SK-N-SH (cell line): ENCODE measurements around the gene GRAMD1B. TPM values are rescaled to one million over a fixed set of nuclear protein-coding genes. Genes with fewer than 3 reads are reported as not detected.

ENCODE experiments used
- CTCF ChIA-PET: fragments of 300-600, 350-600 bp; formaldehyde crosslinking; extraction: SDS; loops from one replicate; lab custom pipeline; 2021; lab: Yijun Ruan, JAX
- POLR2A ChIA-PET: fragments of 350-600 bp; sonication (Branson Sonifier 250); formaldehyde crosslinking; extraction: SDS; loops from one replicate; lab custom pipeline; 2020; ENCODE audit warnings: antibody characterized with exemption, inconsistent platforms; lab: Yijun Ruan, JAX
- DNase-seq: peaks from one replicate; pipeline ENCODE4 v3.0.0; 2012
- H2AFZ ChIP-seq: fragments of 200-600 bp; sonication (generic); 2 replicates; pipeline ENCODE4 v1.8.1; 2016; ENCODE audit warnings: antibody characterized with exemption, mild to moderate bottlenecking, low read depth
- H3F3A ChIP-seq: fragments of 200-600 bp; sonication (generic); replicated peaks from 2 replicates; pipeline ENCODE3; 2016; ENCODE audit warnings: antibody characterized with exemption, mild to moderate bottlenecking; ENCODE audit not compliant: insufficient read depth
- H3K27ac ChIP-seq, 2 experiments: fragments of 200-500 bp in 1 of 2; fragments of 200-600 bp in 1 of 2; sonication (Bioruptor generic) in 1 of 2; sonication (generic), shearing (Covaris generic) in 1 of 2; 2 replicates each; pipeline versions ENCODE4 v1.5.1 to v1.6.1; 2014 to 2016; ENCODE audit warnings: low read depth in 2 of 2, inconsistent platforms in 1 of 2, low read length in 1 of 2, mild to moderate bottlenecking in 1 of 2, mixed read lengths in 1 of 2
- H3K27me3 ChIP-seq: fragments of 200-600 bp; sonication (generic), shearing (Covaris generic); 2 replicates; pipeline ENCODE4 v1.6.1; 2016; ENCODE audit warnings: mixed run types; ENCODE audit not compliant: insufficient read depth
- H3K36me3 ChIP-seq, 2 experiments: fragments of 200-500 bp in 1 of 2; fragments of 200-600 bp in 1 of 2; sonication (Bioruptor generic) in 1 of 2; sonication (generic) in 1 of 2; replicated peaks in 1 of 2; 2 replicates each; pipeline versions ENCODE3 to v1.5.1; 2014 to 2016; ENCODE audit warnings: low read length in 1 of 2, mild to moderate bottlenecking in 1 of 2; ENCODE audit not compliant: insufficient read depth in 2 of 2, control insufficient read depth in 1 of 2
- H3K4me1 ChIP-seq, 2 experiments: fragments of 200-500 bp in 1 of 2; fragments of 200-600 bp in 1 of 2; sonication (Bioruptor generic) in 1 of 2; sonication (generic), shearing (Covaris generic) in 1 of 2; 2 replicates each; pipeline versions ENCODE4 v1.5.1 to v1.6.1; 2014 to 2016; ENCODE audit warnings: low read depth in 1 of 2, low read length in 1 of 2, mixed run types in 1 of 2; ENCODE audit not compliant: insufficient read depth in 2 of 2, control insufficient read depth in 1 of 2
- H3K4me2 ChIP-seq: fragments of 200-600 bp; sonication (generic), shearing (Covaris generic); 2 replicates; pipeline ENCODE4 v1.6.1; 2017; ENCODE audit warnings: mixed run types
- H3K4me3 ChIP-seq, 2 experiments: fragments of 200-500 bp in 1 of 2; fragments of 200-600 bp in 1 of 2; sonication (Bioruptor generic) in 1 of 2; sonication (generic), shearing (Covaris generic) in 1 of 2; 2 replicates each; pipeline versions ENCODE4 v1.5.1 to v1.8.1; 2014 to 2016; ENCODE audit warnings: low read depth in 2 of 2, inconsistent platforms in 1 of 2, low read length in 1 of 2, mild to moderate bottlenecking in 1 of 2, mixed read lengths in 1 of 2, moderate library complexity in 1 of 2
- H3K79me2 ChIP-seq: fragments of 200-600 bp; sonication (generic); 2 replicates; pipeline ENCODE4 v1.8.1; 2017; ENCODE audit warnings: mild to moderate bottlenecking; ENCODE audit not compliant: insufficient read depth
- H3K9ac ChIP-seq: fragments of 200-600 bp; sonication (generic); 2 replicates; pipeline ENCODE4 v1.6.1; 2017; ENCODE audit warnings: mixed run types
- H3K9me2 ChIP-seq: fragments of 200-600 bp; sonication (generic); 2 replicates; pipeline ENCODE4 v1.6.1; 2017; ENCODE audit warnings: mixed run types
- H3K9me3 ChIP-seq: fragments of 200-600 bp; sonication (generic); 2 replicates; pipeline ENCODE4 v1.6.1; 2017; ENCODE audit warnings: mixed run types, mild to moderate bottlenecking, moderate library complexity
- H4K20me1 ChIP-seq: fragments of 200-600 bp; sonication (generic); 2 replicates; pipeline ENCODE4 v1.6.1; 2017; ENCODE audit warnings: mild to moderate bottlenecking, mixed run types; ENCODE audit not compliant: insufficient read depth
- FOSL2 ChIP-seq: IDR thresholded peaks from 2 replicates; pipeline ENCODE4 v1.4.0; 2012; ENCODE audit warnings: low read depth, mild to moderate bottlenecking, moderate library complexity, borderline replicate concordance
- FOXJ3 ChIP-seq: sonication (generic); formaldehyde crosslinking; IDR thresholded peaks from 2 replicates; pipeline ENCODE4 v1.5.1; 2020; ENCODE audit warnings: mild to moderate bottlenecking, missing genetic modification reagents
- GABPA ChIP-seq: IDR thresholded peaks from 2 replicates; pipeline ENCODE4 v1.4.0; 2012; ENCODE audit warnings: low read depth, mild to moderate bottlenecking
- MAX ChIP-seq: IDR thresholded peaks from 2 replicates; pipeline ENCODE4 v1.4.0; 2012; ENCODE audit warnings: low read depth
- NRF1 ChIP-seq: IDR thresholded peaks from 2 replicates; pipeline ENCODE4 v1.6.1; 2012; ENCODE audit warnings: low read depth, mild to moderate bottlenecking, low read length
- POLR2AphosphoS5 ChIP-seq: IDR thresholded peaks from 2 replicates; pipeline ENCODE4 v1.6.1; 2012; ENCODE audit warnings: low read depth, low read length
- RAD21 ChIP-seq: IDR thresholded peaks from 2 replicates; pipeline ENCODE4 v1.6.1; 2012; ENCODE audit warnings: mild to moderate bottlenecking, low read length
- RCOR1 ChIP-seq: fragments of 150-350 bp; IDR thresholded peaks from 2 replicates; pipeline ENCODE4 v1.6.1; 2017; ENCODE audit warnings: antibody characterized with exemption, low read length
- REST ChIP-seq: IDR thresholded peaks from 2 replicates; pipeline ENCODE4 v1.6.1; 2012; ENCODE audit warnings: mild to moderate bottlenecking, low read depth, low read length, moderate library complexity
- RFX5 ChIP-seq: IDR thresholded peaks from 2 replicates; pipeline ENCODE4 v1.6.1; 2012; ENCODE audit warnings: mild to moderate bottlenecking, improper control_type of control experiment, low read length
- SMC3 ChIP-seq: IDR thresholded peaks from 2 replicates; pipeline ENCODE4 v1.6.1; 2012; ENCODE audit warnings: low read depth, low read length, improper control_type of control experiment
- TAF1 ChIP-seq: IDR thresholded peaks from 2 replicates; pipeline ENCODE4 v1.6.1; 2012; ENCODE audit warnings: low read depth, mild to moderate bottlenecking, low read length, moderate library complexity, borderline replicate concordance
- TCF12 ChIP-seq: IDR thresholded peaks from 2 replicates; pipeline ENCODE4 v1.4.0; 2012
- USF1 ChIP-seq: IDR thresholded peaks from 2 replicates; pipeline ENCODE4 v1.4.0; 2012; ENCODE audit warnings: low read depth, borderline replicate concordance
- WGBS: methylation state at CpG from one replicate; pipeline ENCODE4 v1.1.6; 2017; ENCODE audit warnings: low lambda C conversion rate; 5-methylcytosine and 5-hydroxymethylcytosine counted together
- polyA plus RNA-seq, 3 experiments: library from polyadenylated mRNA; depleted of rRNA; stranded (reverse); fragments of >200 nt; gene quantifications; 2 replicates each; pipeline ENCODE4 v1.2.3, GENCODE V29; 2012
- TF ChIP-seq, protein P1 (sequence below): fragments of 150-350 bp; IDR thresholded peaks from 2 replicates; pipeline ENCODE4 v1.6.1; 2017; ENCODE audit warnings: antibody characterized with exemption, low read length, low read depth, borderline replicate concordance

GRAMD1B gene
- polyA plus RNA-seq, 1 of the 3 experiments (the other 2 are of a cell fraction): 14.5 TPM

DNA sequence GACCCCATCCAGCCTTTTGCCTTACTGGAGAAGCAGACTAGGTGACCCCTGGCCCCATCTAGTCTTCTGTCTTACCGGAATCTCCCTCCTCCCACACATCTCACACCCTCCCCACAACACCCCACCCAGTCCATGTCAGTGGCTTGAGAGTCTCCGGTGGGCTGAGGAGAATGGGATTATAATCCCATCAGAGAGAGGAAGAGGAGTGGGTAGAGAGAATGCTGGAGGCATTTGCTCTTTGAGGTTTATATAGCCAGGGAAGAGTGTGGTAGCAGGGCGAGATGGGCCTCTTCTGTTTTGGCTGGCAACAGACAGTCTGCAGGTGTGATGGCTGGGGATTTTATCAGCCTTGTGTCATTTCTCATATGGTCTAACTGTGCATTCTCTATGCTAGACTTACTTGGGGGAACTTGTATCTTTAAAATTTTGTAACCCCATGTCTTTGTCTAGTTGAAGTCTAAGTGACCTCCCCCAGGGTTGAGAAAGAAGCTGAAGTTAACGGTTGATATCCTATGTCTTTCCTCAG is 50.3 kb downstream of the GRAMD1B start:
- Histone ChIP-seq H3K27ac (no peak overlapping the region), H3K36me3 (peaks cover 0 to 10% of the 10 kb centered on the region in 2 experiments), H3K4me3 (no peak overlapping the region), H3K79me2 (peaks cover under 1% of the 10 kb centered on the region; the same call in 1 of the 2 replicates), H3F3A (peaks cover under 1% of the 10 kb centered on the region), H3K9ac (no peak overlapping the region), H4K20me1 (no peaks in the 10 kb centered on the region), H2AFZ (no peak overlapping the region), H3K9me2 (no peaks in the 10 kb centered on the region), H3K4me1 (peaks cover 4 to 9% of the 10 kb centered on the region in 2 experiments; a peak in 3 of 4 replicates), H3K9me3 (no peaks in the 10 kb centered on the region), H3K27me3 (no peaks in the 10 kb centered on the region), H3K4me2 (no peak overlapping the region)
- 96% methylated on average over 4 of the region's 4 CpGs for WGBS
- POLR2A ChIA-PET: no interaction called here
- DNase-seq: no peak
- CTCF ChIA-PET: interaction anchor here (0.7 to 9.5 kb wide), 8 partner anchors 74 to 593 kb away, joined by 4 to 198 read pairs (median 8); no protein-coding TSS in a partner anchor
- TF ChIP-seq NRF1 (no peak), POLR2AphosphoS5 (no peak), REST (no peak), RFX5 (no peak), RCOR1 (no peak), TAF1 (no peak), SMC3 (no peak), RAD21 (no peak), GABPA (no peak), USF1 (no peak), FOSL2 (no peak), FOXJ3 (CRISPR knock-in tag) (no peak), MAX (no peak), TCF12 (no peak)
- TF ChIP-seq, protein P1, sequence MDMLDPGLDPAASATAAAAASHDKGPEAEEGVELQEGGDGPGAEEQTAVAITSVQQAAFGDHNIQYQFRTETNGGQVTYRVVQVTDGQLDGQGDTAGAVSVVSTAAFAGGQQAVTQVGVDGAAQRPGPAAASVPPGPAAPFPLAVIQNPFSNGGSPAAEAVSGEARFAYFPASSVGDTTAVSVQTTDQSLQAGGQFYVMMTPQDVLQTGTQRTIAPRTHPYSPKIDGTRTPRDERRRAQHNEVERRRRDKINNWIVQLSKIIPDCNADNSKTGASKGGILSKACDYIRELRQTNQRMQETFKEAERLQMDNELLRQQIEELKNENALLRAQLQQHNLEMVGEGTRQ: no peak
